OCI-LY3 (cell line): Measurements from ENCODE around the gene FAT1.

ENCODE experiments used
- H2AFZ ChIP-seq: fragments of 200-600, 300-600 bp; shearing (Covaris generic); 2 replicates; pipeline ENCODE4 v1.6.0; 2014; ENCODE audit warnings: antibody characterized with exemption, low read depth, low read length
- H3K27ac ChIP-seq: fragments of 200-600, 300-600 bp; sonication (generic); 2 replicates; pipeline ENCODE4 v1.5.1; 2014; ENCODE audit warnings: mild to moderate bottlenecking, low read length, moderate library complexity, mixed read lengths
- H3K27me3 ChIP-seq: fragments of 200-600, 300-600 bp; sonication (generic); 2 replicates; pipeline ENCODE4 v1.6.1; 2014; ENCODE audit warnings: low read depth, low read length, mixed read lengths
- H3K36me3 ChIP-seq: fragments of 200-600, 300-600 bp; sonication (generic); replicated peaks from 2 replicates; pipeline ENCODE3; 2014; ENCODE audit warnings: low read depth, low read length, mixed read lengths
- H3K4me1 ChIP-seq: fragments of 300-600, 200-600 bp; sonication (generic); 2 replicates; pipeline ENCODE4 v1.6.1; 2014; ENCODE audit warnings: low read length, mixed read lengths
- H3K4me2 ChIP-seq: fragments of 200-600, 300-600 bp; sonication (generic); 2 replicates; pipeline ENCODE4 v1.6.1; 2014; ENCODE audit warnings: low read length, mixed read lengths
- H3K4me3 ChIP-seq: fragments of 300-600, 200-600 bp; sonication (generic); 2 replicates; pipeline ENCODE4 v1.5.1; 2014; ENCODE audit warnings: antibody characterized with exemption, mild to moderate bottlenecking, low read length, moderate library complexity
- H3K79me2 ChIP-seq: fragments of 300-600, 200-600 bp; shearing (Covaris generic); 2 replicates; pipeline ENCODE4 v1.6.1; 2014; ENCODE audit warnings: mild to moderate bottlenecking, low read length, mixed read lengths
- H3K9ac ChIP-seq: fragments of 300-600, 200-600 bp; shearing (Covaris generic); 2 replicates; pipeline ENCODE4 v1.6.0; 2014; ENCODE audit warnings: mild to moderate bottlenecking, low read length, moderate library complexity
- H3K9me3 ChIP-seq: fragments of 200-600, 300-600 bp; shearing (Covaris generic); 2 replicates; pipeline ENCODE4 v1.6.1; 2014; ENCODE audit warnings: low read length, mixed read lengths; ENCODE audit not compliant: insufficient read depth
- H4K20me1 ChIP-seq: fragments of 200-600, 300-600 bp; sonication (generic); 2 replicates; pipeline ENCODE4 v1.6.1; 2016; ENCODE audit warnings: low read length, mixed read lengths; ENCODE audit not compliant: insufficient read depth
- EZH2phosphoT487 ChIP-seq: fragments of 200-600 bp; shearing (Covaris generic); IDR thresholded peaks from 2 replicates; pipeline ENCODE4 v1.6.1; 2018; ENCODE audit warnings: antibody characterized with exemption, mixed run types, low read depth
- TF ChIP-seq, protein P1 (sequence below): fragments of 200-600, 300-600 bp; sonication (generic); IDR thresholded peaks from 2 replicates; pipeline ENCODE4 v1.5.1; 2014; ENCODE audit warnings: antibody characterized with exemption, low read length, low read depth

Gene FAT1

GRCh38 chr4:186627226-186627865 is 96.3 kb downstream of the FAT1 start:
- Histone ChIP-seq H3K36me3 (no peaks in the 10 kb centered on the region), H3K9ac (no peak overlapping the region), H3K4me3 (no peak overlapping the region), H3K4me1 (no peaks in the 10 kb centered on the region), H3K9me3 (no peaks in the 10 kb centered on the region), H3K79me2 (no peaks in the 10 kb centered on the region), H3K27ac (no peak overlapping the region), H4K20me1 (no peaks in the 10 kb centered on the region), H3K4me2 (no peak overlapping the region), H2AFZ (no peak overlapping the region), H3K27me3 (no peaks in the 10 kb centered on the region)
- no peak for TF ChIP-seq EZH2phosphoT487
- TF ChIP-seq, protein P1, sequence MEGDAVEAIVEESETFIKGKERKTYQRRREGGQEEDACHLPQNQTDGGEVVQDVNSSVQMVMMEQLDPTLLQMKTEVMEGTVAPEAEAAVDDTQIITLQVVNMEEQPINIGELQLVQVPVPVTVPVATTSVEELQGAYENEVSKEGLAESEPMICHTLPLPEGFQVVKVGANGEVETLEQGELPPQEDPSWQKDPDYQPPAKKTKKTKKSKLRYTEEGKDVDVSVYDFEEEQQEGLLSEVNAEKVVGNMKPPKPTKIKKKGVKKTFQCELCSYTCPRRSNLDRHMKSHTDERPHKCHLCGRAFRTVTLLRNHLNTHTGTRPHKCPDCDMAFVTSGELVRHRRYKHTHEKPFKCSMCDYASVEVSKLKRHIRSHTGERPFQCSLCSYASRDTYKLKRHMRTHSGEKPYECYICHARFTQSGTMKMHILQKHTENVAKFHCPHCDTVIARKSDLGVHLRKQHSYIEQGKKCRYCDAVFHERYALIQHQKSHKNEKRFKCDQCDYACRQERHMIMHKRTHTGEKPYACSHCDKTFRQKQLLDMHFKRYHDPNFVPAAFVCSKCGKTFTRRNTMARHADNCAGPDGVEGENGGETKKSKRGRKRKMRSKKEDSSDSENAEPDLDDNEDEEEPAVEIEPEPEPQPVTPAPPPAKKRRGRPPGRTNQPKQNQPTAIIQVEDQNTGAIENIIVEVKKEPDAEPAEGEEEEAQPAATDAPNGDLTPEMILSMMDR: no peak

DNA sequence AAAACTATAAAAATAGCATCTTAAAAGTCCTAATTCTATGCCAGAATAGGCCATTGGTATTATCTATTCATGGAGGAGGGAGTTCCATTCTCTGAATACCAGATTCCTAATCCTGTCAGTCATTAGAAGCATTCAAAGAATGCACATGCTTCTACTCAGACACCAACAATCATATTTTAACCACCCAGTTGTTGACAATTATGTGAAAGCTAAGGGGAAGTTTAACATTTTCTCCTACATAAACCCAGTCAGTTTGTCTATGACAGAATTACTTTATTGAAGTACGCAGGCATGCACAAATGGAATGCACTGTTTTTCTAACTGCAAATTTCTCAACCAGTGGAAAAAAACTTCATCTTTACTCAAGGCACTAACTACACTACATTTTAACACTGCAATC is 98.7 kb downstream of the FAT1 start:
- Histone ChIP-seq H3K36me3 (no peaks in the 10 kb centered on the region), H3K27ac (no peak overlapping the region), H3K4me2 (no peak overlapping the region), H3K9me3 (no peaks in the 10 kb centered on the region), H2AFZ (no peak overlapping the region), H3K9ac (no peak overlapping the region), H3K79me2 (no peaks in the 10 kb centered on the region), H3K4me3 (no peak overlapping the region), H4K20me1 (no peaks in the 10 kb centered on the region), H3K4me1 (no peaks in the 10 kb centered on the region), H3K27me3 (no peaks in the 10 kb centered on the region)
- TF ChIP-seq EZH2phosphoT487: no peak
- TF ChIP-seq, protein P1: no peak

DNA sequence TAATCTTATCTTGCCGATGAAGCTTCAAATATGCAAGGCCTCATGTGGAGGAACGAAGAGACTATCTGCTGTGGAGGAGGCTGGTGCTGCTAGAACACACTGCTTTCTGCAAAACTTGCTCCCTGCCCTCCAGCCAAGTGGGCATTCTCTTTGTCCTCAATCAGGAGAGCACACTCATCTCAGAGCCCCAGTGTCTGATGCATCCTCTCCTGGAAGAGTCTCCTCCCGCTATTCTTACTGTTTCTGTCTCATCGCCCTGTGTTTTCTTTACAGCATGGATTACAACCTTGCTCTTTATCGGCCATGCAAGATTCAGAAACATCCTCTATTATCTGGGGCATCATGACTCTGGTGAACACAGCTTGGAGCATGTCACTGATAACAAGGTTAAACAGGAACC is 100.1 kb downstream of the FAT1 start:
- Histone ChIP-seq H3K4me3 (no peak overlapping the region), H3K79me2 (no peaks in the 10 kb centered on the region), H3K9me3 (no peaks in the 10 kb centered on the region), H3K9ac (no peak overlapping the region), H3K27me3 (no peaks in the 10 kb centered on the region), H2AFZ (no peak overlapping the region), H3K4me2 (no peak overlapping the region), H3K27ac (no peak overlapping the region), H3K36me3 (no peaks in the 10 kb centered on the region), H4K20me1 (no peaks in the 10 kb centered on the region), H3K4me1 (no peaks in the 10 kb centered on the region)
- TF ChIP-seq EZH2phosphoT487: no peak
- TF ChIP-seq, protein P1: no peak

DNA sequence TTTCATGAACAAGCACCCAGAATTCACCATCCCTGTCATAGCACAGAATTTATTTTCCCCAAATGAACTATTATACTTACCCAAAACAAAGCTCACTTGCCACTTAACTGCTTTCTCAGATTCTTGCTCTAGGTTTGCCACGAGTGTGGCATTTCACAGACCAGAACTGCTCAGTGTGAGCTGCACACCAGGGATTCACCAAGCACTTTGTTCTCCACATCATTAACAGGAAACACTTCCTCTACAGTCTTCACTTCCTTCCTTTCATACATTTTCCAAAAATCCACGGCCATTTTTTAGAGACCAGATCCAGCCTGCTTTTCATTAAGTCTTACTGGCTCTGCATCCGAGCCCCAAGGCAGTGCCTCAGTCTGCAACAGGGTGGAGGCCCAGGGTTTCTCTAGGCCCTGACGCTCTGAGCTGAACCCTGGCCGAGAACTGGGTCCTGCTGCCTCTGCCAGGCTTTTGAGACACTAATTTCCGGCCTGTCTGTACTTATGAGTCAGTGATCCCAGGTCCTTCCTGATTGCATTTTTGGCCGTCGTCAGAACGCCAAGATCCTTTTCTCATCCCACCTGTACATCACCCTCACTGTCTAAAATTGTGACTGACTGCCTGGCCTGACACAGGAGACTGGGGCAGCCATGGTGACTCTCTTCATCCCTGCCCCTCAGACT is 100.7 kb downstream of the FAT1 start:
- Histone ChIP-seq H3K27ac (no peak overlapping the region), H3K27me3 (no peaks in the 10 kb centered on the region), H2AFZ (no peak overlapping the region), H3K9me3 (no peaks in the 10 kb centered on the region), H4K20me1 (no peaks in the 10 kb centered on the region), H3K4me3 (no peak overlapping the region), H3K4me2 (no peak overlapping the region), H3K79me2 (no peaks in the 10 kb centered on the region), H3K4me1 (no peaks in the 10 kb centered on the region), H3K36me3 (no peaks in the 10 kb centered on the region), H3K9ac (no peak overlapping the region)
- TF ChIP-seq EZH2phosphoT487: no peak
